Fibroblast of pulmonary artery (primary cell): ENCODE results near the gene ARSG.
A peak's percentile ranks its signal among the peaks of the same experiment; 100 is the strongest.

Experiments used
- DNase-seq: peaks from one replicate; pipeline ENCODE4 v3.0.0-alpha.2; 2010; ENCODE audit warnings: low read depth
- H3K4me3 ChIP-seq: replicated peaks from 2 replicates; pipeline ENCODE4 v1.5.1; 2011; ENCODE audit warnings: low read depth, mild to moderate bottlenecking, control low read depth, low read length, moderate library complexity
- TF ChIP-seq, protein P1 (sequence below): IDR thresholded peaks from 2 replicates; pipeline ENCODE4 v1.5.1; 2011; ENCODE audit warnings: mild to moderate bottlenecking, control low read depth, low read length, inconsistent platforms; ENCODE audit errors: missing control alignments

ARSG gene

DNA sequence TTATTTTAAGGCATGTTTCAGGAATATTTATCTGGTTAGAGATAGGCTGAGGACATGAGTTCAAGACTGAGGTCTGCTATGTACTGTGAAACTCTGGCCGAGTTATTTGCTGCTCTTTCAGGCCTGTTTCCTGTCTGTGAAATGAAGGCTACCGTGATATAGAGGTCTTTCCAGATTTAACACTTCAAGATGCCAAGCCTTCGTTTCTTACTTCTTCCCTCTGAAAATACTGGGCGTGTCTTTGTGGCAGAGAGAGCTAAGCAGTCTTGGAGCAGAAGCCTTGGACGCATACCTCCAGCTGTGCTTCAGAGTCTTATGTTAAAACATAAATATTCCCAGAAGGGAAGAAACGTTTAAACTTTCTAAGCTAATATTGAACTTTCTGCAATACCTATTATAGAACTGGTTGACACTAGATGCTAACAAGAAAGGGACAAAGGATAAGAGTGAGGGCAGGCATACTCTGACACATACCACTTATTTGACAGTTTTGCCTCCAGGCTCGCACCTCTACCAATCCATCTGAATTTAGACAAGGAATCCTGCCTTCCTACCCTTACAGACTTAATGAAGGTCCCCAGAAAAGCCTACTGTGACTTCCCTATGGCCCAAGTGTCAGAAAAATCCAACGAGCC, 148.5 kb downstream of the ARSG start:
- TF ChIP-seq, protein P1, sequence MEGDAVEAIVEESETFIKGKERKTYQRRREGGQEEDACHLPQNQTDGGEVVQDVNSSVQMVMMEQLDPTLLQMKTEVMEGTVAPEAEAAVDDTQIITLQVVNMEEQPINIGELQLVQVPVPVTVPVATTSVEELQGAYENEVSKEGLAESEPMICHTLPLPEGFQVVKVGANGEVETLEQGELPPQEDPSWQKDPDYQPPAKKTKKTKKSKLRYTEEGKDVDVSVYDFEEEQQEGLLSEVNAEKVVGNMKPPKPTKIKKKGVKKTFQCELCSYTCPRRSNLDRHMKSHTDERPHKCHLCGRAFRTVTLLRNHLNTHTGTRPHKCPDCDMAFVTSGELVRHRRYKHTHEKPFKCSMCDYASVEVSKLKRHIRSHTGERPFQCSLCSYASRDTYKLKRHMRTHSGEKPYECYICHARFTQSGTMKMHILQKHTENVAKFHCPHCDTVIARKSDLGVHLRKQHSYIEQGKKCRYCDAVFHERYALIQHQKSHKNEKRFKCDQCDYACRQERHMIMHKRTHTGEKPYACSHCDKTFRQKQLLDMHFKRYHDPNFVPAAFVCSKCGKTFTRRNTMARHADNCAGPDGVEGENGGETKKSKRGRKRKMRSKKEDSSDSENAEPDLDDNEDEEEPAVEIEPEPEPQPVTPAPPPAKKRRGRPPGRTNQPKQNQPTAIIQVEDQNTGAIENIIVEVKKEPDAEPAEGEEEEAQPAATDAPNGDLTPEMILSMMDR, result no peak
- DNase-seq, result no peak
- H3K4me3 ChIP-seq, result no peak overlapping the region

DNA sequence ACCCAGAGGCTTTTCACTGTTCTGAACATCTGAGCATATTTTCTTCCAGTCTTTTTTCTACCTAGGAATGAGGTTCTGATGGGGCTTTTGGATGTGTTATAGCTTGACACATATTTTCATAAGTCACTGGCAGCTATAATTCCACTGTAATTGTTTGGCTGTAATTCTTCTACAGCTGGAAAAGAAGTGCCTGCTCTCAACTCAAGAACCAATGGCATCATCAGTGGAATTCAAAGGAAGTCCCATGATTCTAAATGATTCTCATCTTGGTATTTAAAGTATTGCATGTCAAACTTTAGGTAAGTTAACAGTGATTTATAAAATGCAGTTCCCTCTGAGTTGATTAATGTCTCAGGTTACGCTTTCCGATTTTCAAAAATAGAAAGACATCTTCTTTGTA, 149.2 kb downstream of the ARSG start:
- H3K4me3 ChIP-seq, result no peak overlapping the region
- TF ChIP-seq, protein P1, result no peak
- no peak for DNase-seq

DNA sequence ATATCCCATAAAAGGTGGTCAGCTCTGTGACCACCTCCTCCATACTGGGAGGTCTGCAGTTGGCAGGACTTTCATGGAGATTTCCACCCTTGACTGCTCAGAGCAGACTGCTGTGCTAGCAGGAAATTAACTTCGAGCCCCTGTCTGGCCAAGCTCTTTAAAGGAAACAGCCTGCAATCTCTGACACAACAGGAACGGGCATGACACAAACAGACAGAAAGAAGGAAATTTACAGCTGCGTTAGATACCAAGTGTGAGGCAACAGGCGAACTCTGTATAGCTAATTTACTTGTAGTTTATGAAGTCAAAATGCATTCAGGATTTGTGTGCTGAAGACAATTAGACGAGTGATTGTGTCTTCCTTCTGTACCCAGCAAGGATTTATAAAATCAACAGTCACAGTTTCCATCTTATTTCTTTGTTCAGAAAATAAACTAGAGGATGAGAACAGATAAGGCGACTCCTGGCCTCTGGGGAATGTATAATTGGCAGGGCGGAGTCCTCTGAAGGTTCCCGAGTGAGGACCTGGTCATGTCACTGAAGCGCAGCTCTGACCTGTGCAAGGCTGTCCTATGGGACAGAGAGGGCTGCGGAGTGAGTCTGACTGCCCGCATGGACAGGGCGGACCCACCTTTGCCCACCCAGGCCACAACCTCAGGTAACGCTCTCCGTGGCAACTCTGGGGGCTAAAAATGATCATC, 149.9 kb downstream of the ARSG start:
- no peak overlapping the region for H3K4me3 ChIP-seq
- DNase-seq, result peak; percentile 66
- TF ChIP-seq, protein P1, result no peak

DNA sequence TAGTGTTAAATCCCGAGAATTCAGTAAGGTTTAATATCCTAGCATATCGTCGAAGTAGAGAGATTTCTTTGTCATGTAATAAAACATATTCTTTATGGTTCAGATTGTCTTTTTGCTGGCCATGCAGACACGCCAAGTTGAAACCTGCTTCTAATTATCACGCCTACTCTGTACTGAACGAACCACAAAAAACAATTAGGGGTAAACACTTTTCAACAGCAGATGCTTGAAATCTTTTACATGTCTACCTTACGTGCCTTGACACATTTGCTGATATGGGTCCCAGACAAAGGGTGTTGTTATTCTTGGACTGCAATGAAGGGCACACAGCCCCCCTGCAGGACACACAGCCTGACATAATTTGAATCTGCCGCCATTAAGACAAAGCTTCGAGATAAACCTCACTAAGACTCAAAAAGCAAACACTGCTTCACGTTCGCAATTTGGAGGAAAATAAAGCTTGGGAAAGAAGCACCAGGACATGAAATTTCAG, 152.7 kb downstream of the ARSG start:
- TF ChIP-seq, protein P1, result no peak
- no peak for DNase-seq
- no peak overlapping the region for H3K4me3 ChIP-seq

DNA sequence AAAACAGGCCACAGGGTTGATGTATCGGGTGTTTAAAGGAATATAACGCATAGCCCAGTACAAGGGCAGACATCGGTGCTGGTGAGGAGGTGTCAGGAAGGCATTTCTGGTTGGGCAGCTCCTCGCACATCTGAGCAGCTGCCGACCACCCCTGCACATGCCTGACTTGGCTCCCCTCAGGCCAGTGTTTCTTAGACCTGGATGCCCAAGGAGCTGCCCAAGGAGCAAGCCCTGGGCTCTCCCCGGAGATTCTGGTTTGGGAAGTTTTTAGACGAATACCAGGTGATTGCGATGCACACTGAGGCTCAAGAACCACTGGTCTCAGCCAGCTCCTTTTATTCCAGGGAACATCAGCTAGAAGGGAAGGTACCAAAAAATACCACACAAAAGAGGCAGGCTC, 154.4 kb downstream of the ARSG start:
- no peak overlapping the region for H3K4me3 ChIP-seq
- DNase-seq, result no peak
- TF ChIP-seq, protein P1, result no peak

DNA sequence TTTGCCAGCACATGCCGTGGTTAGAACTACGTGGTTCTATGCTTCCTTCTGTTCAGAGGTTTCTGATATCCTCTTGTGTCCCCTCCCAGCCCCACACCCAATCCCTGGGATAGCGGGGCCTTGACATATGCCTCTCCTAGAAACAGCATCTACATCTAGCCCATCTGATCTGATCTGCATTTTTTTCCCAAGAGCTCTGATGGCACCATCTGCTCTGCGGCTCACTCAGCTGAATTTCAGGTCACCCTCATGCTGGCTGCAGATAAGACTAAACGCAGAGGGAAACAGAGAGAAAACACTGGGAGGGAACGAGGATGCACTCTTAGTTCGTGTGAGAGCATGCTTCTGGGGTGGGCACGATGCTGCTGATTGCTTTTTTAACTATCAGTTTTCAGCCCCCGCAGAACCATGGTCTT, 155.3 kb downstream of the ARSG start:
- no peak for DNase-seq
- TF ChIP-seq, protein P1, result no peak
- no peak overlapping the region for H3K4me3 ChIP-seq
